Suprapubic skin (tissue), 3 donors: ENCODE data around the gene TRIL.

ENCODE experiments used
- CTCF ChIP-seq, 2 donors: fragments of 200-600 bp in 1 of 2; fragments of 450-650 bp in 1 of 2; sonication (generic) in 1 of 2; IDR thresholded peaks; one replicate each; pipeline ENCODE4 v1.5.1; 2016 to 2019; ENCODE audit warnings: antibody characterized with exemption in 2 of 2, mild to moderate bottlenecking in 1 of 2, moderate library complexity in 1 of 2
- POLR2A ChIP-seq, 2 donors: fragments of 450-650 bp; IDR thresholded peaks; one replicate each; pipeline ENCODE4 v1.6.1; 2017; ENCODE audit warnings: antibody characterized with exemption in 2 of 2, mild to moderate bottlenecking in 2 of 2, moderate library complexity in 2 of 2

GRCh38 chr7:29007127-29007526, 49.0 kb upstream of the TRIL start:
- TF ChIP-seq POLR2A (IDR thresholded peaks at IDR 0.05) (no peak), CTCF (IDR thresholded peaks at IDR 0.05) (no peak)
